ENCODE measurements around the gene NENF. TPM values are rescaled to one million over a fixed set of nuclear protein-coding genes. Genes with fewer than 3 reads are reported as not detected.
A peak's percentile ranks its signal among the peaks of the same experiment; 100 is the strongest.

NENF gene
- total RNA-seq, 1 donor from 2014 or later = 24.1 TPM

- Mint-ChIP-seq H3K4me3 (no peak overlapping the region), H3K4me1 (no peaks in the 10 kb centered on the region), H3K27ac (no peak overlapping the region), H3K9me3 (no peaks in the 10 kb centered on the region), H3K36me3 (ENCODE audit: low read depth) (no peaks in the 10 kb centered on the region), H3K27me3 (no peaks in the 10 kb centered on the region)
- intact Hi-C loops (cut with micrococcal nuclease) = no loop called here
- ChIA-PET CTCF (no interaction called here), POLR2A (no interaction called here)
- DNase-seq (no peak), ATAC-seq (ENCODE audit: low read depth) (peak; percentile 25)
- no peak for TF ChIP-seq CTCF (IDR thresholded peaks at IDR 0.05)
Observed at GRCh38 chr1:212467843-212468482, 35.2 kb downstream of the NENF start.

- ChIA-PET POLR2A (no interaction called here), CTCF (interaction anchor here (1.0 to 1.4 kb wide), 2 partner anchors 13 to 14 kb away, joined by 3 to 4 read pairs; no protein-coding TSS in a partner anchor)
- ATAC-seq (ENCODE audit: low read depth) (no peak), DNase-seq (no peak)
- Mint-ChIP-seq H3K4me1 (no peaks in the 10 kb centered on the region), H3K4me3 (no peak overlapping the region), H3K27me3 (no peaks in the 10 kb centered on the region), H3K9me3 (no peaks in the 10 kb centered on the region), H3K36me3 (ENCODE audit: low read depth) (no peaks in the 10 kb centered on the region), H3K27ac (no peak overlapping the region)
- no peak for TF ChIP-seq CTCF (IDR thresholded peaks at IDR 0.05)
- intact Hi-C loops (cut with micrococcal nuclease) = no loop called here
Observed at GRCh38 chr1:212470059-212470458, 37.3 kb downstream of the NENF start.

GRCh38 chr1:212471286-212471685, 38.6 kb downstream of the NENF start:
- no peak for DNase-seq
- H3K4me1 Mint-ChIP-seq = no peaks in the 10 kb centered on the region
- ChIA-PET CTCF (interaction anchor here (1.4 kb wide), 1 partner anchor 15 kb away, joined by 4 read pairs; no protein-coding TSS in a partner anchor), POLR2A (no interaction called here)
- no peaks in the 10 kb centered on the region for H3K36me3 Mint-ChIP-seq (ENCODE audit: low read depth)
- no peaks in the 10 kb centered on the region for H3K27me3 Mint-ChIP-seq
- no peak overlapping the region for H3K4me3 Mint-ChIP-seq
- H3K27ac Mint-ChIP-seq = no peak overlapping the region
- H3K9me3 Mint-ChIP-seq = no peaks in the 10 kb centered on the region
- intact Hi-C loops (cut with micrococcal nuclease) = no loop called here
- no peak for TF ChIP-seq CTCF (IDR thresholded peaks at IDR 0.05)
- no peak for ATAC-seq (ENCODE audit: low read depth)

GRCh38 chr1:212471891-212472675, 39.4 kb downstream of the NENF start:
- H3K27me3 Mint-ChIP-seq = peaks cover 2% of the 10 kb centered on the region
- DNase-seq = no peak
- no peak overlapping the region for H3K27ac Mint-ChIP-seq
- no peak for TF ChIP-seq CTCF (IDR thresholded peaks at IDR 0.05)
- POLR2A ChIA-PET = no interaction called here
- no peaks in the 10 kb centered on the region for H3K36me3 Mint-ChIP-seq (ENCODE audit: low read depth)
- CTCF ChIA-PET = no interaction called here
- H3K4me1 Mint-ChIP-seq = peaks cover 5% of the 10 kb centered on the region
- H3K9me3 Mint-ChIP-seq = no peaks in the 10 kb centered on the region
- ATAC-seq (ENCODE audit: low read depth) = no peak
- intact Hi-C loops (cut with micrococcal nuclease) = no loop called here
- no peak overlapping the region for H3K4me3 Mint-ChIP-seq

- Mint-ChIP-seq H3K4me3 (no peak overlapping the region), H3K9me3 (no peaks in the 10 kb centered on the region), H3K4me1 (peaks cover 8% of the 10 kb centered on the region), H3K27ac (no peak overlapping the region), H3K27me3 (peaks cover 4% of the 10 kb centered on the region), H3K36me3 (ENCODE audit: low read depth) (no peaks in the 10 kb centered on the region)
- ChIA-PET CTCF (no interaction called here), POLR2A (no interaction called here)
- ATAC-seq (ENCODE audit: low read depth) (no peak), DNase-seq (no peak)
- intact Hi-C loops (cut with micrococcal nuclease) = no loop called here
- no peak for TF ChIP-seq CTCF (IDR thresholded peaks at IDR 0.05)
Observed at GRCh38 chr1:212473729-212474128, 41.0 kb downstream of the NENF start.
